ENCODE data around the gene LRRD1.

GRCh38 chr7:92121681-92122080 lies 57.3 kb downstream of the LRRD1 start:
- TF ChIP-seq CTCF (IDR thresholded peaks at IDR 0.05) (no peak), EP300 (IDR thresholded peaks at IDR 0.05) (no peak), POLR2A (IDR thresholded peaks at IDR 0.05) (no peak)
